Left renal pelvis (tissue), 4 donors: Measurements from ENCODE around the gene PRKAR2B. TPM values are rescaled to one million over a fixed set of nuclear protein-coding genes. Genes with fewer than 3 reads are reported as not detected.

Experiments used
- DNase-seq, 4 donors: peaks; one replicate each; pipeline ENCODE4 v3.0.0-alpha.2; 2013; ENCODE audit warnings: low read depth in 4 of 4, low spot score in 3 of 4
- polyA plus RNA-seq, 4 donors: library from polyadenylated mRNA; unstranded; fragments of 120-200 nt; gene quantifications; one replicate each; pipeline ENCODE4 v1.2.1, GENCODE V29; 2013; ENCODE audit not compliant: insufficient read length in 4 of 4

PRKAR2B gene
- polyA plus RNA-seq, 4 donors = 21.1 to 50.9 (median 40.1) TPM

- no peak for DNase-seq
These were observed 127.9 kb downstream of the PRKAR2B start for GRCh38 chr7:107172276-107173032.

DNA sequence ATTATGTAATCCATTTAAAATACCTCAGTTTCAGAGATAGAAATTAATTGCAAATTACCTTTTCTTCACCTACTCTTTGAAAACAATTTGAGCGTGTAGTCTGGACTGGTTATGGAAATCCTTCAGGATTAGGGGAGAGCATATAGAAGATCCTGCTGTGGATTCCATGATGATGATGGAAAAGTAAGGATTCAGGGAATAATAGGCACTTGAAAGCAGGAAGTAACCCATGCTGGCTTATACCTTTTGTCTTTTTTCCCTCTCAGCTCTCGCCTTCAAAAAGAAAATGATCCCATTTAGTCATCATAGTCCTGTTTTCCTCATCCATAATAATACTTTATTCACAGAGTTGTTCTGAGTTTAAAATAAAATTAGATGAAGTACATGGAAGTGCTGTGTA is 128.7 kb downstream of the PRKAR2B start:
- DNase-seq = no peak

DNA sequence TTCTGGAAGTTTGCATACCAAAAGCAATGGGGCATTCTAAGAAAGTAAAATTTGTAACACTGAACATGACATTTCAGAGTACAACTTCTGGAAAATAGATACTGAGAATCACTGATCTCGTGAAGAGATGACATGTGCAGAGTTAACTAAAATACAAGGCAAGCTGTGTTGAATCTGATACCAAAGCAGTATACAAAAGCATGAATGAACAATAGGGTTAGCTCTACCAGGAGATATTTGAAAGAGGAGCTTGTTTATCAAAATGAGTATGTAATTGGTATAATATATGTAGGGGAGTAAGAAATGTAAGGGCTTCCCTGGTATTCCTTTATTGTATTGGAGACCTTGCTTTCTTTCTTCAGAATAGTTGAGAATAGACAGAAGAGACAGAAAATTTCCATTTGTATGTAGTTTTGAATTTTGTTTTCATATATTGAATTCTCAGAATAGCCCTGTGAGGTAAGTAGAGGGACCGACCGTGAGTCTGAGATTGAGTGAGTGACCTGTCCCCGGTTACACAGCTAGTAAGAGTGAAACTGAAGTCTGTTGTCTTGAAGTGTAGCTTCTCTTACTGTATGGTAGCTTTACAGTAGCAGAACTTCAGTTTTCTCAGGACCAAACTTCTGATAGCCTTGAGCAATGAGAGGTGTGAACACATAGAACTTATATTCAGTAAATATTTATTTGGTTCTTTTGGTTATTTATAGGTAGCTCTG is 129.3 kb downstream of the PRKAR2B start:
- DNase-seq = no peak

DNA sequence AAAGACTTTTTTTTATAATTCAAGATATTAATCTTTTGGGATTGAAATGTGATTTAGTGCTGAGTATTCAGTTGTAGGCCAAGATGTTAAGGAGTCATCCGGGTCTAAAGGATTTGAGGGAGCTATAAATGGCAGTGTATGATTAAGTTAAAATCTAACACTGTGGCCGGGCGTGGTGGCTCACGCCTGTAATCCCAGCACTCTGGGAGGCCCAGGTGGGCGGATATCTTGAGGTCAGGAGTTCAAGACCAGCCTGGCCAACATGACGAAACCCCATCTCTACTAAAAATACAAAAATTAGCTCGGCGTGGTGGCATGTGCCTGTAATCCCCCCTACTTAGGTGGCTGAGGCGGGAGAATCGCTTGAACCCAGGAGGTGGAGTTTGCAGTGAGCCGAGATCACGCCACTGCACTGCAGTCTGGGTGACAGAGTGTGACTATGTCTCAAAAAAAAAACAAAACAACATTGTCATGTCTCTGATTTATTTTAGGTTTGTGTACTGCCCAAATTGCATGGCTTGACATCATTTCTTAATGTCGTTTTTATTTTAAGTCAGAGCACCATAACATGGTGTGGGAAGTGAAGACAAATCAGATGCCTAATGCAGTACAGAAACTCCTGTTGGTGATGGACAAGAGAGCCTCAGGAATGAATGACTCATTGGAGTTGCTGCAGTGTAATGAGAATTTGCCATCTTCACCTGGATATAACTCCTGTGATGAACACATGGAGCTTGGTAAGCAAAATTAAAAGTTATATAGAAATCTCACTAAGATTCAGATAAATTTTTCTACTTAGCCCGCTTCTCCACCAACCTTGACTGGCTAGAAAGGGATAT is 135.0 kb downstream of the PRKAR2B start:
- DNase-seq = no peak

- DNase-seq = no peak
These were observed 135.9 kb downstream of the PRKAR2B start for GRCh38 chr7:107180378-107180777.

GRCh38 chr7:107181172-107181571 is 136.7 kb downstream of the PRKAR2B start:
- DNase-seq = no peak

- DNase-seq = no peak
These were observed 141.2 kb downstream of the PRKAR2B start for GRCh38 chr7:107185716-107186115.

DNA sequence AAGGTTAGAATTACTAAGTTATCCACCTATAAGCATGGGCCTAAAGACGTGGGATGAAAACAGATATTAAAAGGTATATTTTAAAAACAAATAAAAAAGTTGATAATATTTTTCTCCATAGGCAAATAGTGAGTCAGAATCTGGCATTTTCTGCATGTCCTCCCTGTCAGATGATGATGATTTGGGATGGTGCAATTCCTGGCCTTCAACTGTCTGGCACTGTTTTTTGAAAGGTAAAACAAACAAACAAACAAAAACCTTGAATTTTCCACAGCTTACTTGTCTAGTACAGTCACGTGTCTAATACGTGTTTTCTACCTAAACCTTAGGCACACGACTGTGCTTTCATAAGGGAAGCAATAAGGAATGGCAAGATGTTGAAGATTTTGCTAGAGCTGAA is 141.7 kb downstream of the PRKAR2B start:
- DNase-seq = no peak

- no peak for DNase-seq
These were observed 143.3 kb downstream of the PRKAR2B start for GRCh38 chr7:107187774-107188173.

GRCh38 chr7:107190090-107190489 is 145.6 kb downstream of the PRKAR2B start:
- DNase-seq = no peak

GRCh38 chr7:107194052-107194451 is 149.5 kb downstream of the PRKAR2B start:
- no peak for DNase-seq

GRCh38 chr7:107196834-107197610 is 152.5 kb downstream of the PRKAR2B start:
- DNase-seq = no peak

DNA sequence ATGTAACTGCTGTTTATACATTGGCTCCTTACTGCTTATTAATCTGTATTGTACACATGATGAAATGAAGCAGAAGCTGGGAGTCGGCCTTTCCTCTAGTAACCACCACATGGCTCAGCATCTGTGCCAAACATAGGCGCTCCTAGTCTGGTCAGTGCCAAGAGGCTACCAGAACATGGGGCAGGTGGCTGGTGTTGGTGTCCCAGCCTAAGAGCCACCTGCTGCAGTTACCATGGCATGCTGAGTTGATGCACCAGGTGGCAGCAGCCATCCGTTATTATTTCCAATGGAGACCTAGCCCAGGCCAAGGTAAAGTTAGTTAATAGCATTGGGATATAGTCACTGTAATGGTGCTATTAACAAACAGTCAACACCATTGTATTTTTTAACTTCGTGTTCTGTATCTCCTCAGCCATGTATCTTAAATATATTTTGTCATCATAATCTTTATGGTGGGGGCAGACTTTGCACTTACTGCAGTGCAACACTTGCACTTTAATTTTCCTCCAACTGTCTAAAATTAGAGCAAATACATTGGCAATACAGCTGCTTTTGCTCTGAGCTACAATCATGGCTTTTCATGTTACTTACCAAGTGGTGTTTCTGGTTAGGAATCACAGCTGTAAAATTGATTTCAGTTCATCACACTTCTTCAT is 157.4 kb downstream of the PRKAR2B start:
- DNase-seq = peak in 1 of 4 donors; percentile 15

- DNase-seq = no peak
These were observed 159.1 kb downstream of the PRKAR2B start for GRCh38 chr7:107203607-107204006.

GRCh38 chr7:107206136-107206535 is 161.6 kb downstream of the PRKAR2B start:
- DNase-seq = no peak

DNA sequence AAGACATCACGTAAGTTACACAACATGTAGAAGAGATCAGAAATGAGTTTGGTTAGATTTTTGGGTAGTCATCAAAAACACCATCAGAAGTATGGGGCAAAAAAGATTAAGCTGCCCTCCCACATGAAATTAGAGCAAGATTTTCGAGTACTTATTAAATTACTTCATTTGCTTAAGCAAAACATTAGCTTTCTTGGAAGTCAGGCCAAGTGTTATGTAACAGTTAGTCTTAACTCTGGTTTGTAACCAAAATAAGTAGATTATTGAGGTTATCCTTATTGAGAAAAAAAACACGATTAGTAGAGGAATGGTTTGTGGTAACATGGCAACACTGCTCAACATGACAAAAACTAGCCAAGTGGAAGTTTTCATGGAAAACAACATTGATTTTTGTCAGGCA is 162.2 kb downstream of the PRKAR2B start:
- no peak for DNase-seq

DNA sequence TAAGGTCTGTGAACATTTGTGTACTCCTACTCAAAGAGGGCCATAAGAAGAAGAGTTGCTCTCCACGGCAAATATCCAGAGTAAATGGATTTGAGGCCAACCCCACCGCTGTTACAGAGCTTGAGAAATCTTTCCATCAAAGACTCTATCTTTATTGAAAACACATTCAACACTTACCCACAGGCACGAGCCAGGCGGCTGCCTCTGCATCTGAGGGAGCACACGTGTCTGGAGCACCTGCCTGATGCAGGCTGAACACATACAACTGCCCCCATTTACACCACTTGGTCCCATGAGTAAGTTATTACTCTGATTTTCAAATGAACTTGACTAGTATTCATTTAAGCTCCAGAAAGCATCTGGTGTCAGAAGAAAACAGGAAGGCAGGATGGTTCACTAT is 163.0 kb downstream of the PRKAR2B start:
- no peak for DNase-seq

GRCh38 chr7:107208024-107208521 is 163.6 kb downstream of the PRKAR2B start:
- no peak for DNase-seq

DNA sequence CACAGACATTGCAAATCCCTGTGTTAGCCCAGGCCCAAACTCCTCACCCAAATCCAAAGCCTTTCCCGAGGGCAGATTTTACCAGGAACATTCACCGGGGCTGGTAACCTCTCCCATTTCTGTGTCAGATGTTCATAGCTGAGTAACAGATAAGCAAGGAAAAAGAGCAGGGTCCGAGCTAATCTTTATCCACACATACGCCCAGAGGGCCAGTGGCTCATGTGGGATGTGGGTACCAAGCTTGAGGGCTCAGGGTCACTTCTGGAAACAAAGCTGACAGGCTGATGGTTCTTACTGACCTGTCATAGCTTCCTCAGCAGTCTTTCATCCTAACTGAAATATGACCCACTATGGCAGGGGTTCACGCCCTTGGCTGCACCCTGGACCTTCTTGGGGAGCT is 164.1 kb downstream of the PRKAR2B start:
- no peak for DNase-seq

- no peak for DNase-seq
These were observed 165.1 kb downstream of the PRKAR2B start for GRCh38 chr7:107209565-107209964.
